Prostate gland (tissue), 2 donors: ENCODE measurements around the gene EXTL1. TPM values are rescaled to one million over a fixed set of nuclear protein-coding genes. Genes with fewer than 3 reads are reported as not detected.

ENCODE experiments used
- DNase-seq: peaks from one replicate; pipeline ENCODE4 v3.0.0-alpha.2; 2019; ENCODE audit warnings: low spot score
- H3K27ac ChIP-seq, 2 donors: fragments of 200-600 bp; sonication (generic); 2 replicates each; pipeline ENCODE4 v1.5.1; 2017 to 2019
- H3K27me3 ChIP-seq: fragments of 200-600 bp; sonication (generic); replicated peaks from 2 replicates; pipeline ENCODE4 v1.5.1; 2019; ENCODE audit not compliant: insufficient read depth
- H3K36me3 ChIP-seq, 2 donors: fragments of 200-600 bp; sonication (generic); 1 replicate in 1 of 2; 2 replicates in 1 of 2; pipeline versions ENCODE4 v1.5.1 to v1.8.1; 2017 to 2019
- H3K4me1 ChIP-seq: fragments of 200-600 bp; sonication (generic); replicated peaks from 2 replicates; pipeline ENCODE4 v1.5.1; 2019
- H3K4me3 ChIP-seq, 2 donors: fragments of 200-600 bp; sonication (generic); 2 replicates each; pipeline ENCODE4 v1.5.1; 2017 to 2019
- H3K9me3 ChIP-seq: fragments of 200-600 bp; sonication (generic); 2 replicates; pipeline ENCODE4 v1.5.1; 2017
- CTCF ChIP-seq, 4 experiments: fragments of 200-600 bp in 2 of 4; fragments of 450-650 bp in 2 of 4; sonication (generic) in 2 of 4; IDR thresholded peaks; 1 replicate in 3 of 4; 2 replicates in 1 of 4; pipeline ENCODE4 v1.5.1; 2016 to 2019; ENCODE audit warnings: antibody characterized with exemption in 4 of 4, mild to moderate bottlenecking in 2 of 4, moderate library complexity in 2 of 4
- POLR2A ChIP-seq: fragments of 450-650 bp; IDR thresholded peaks from one replicate; pipeline ENCODE4 v1.6.1; 2016; ENCODE audit warnings: antibody characterized with exemption, mild to moderate bottlenecking
- POLR2AphosphoS5 ChIP-seq: sonication (generic); formaldehyde crosslinking; IDR thresholded peaks from one replicate; pipeline ENCODE4 v1.6.1; 2017; ENCODE audit warnings: antibody characterized with exemption
- WGBS: methylation state at CpG from one replicate; pipeline ENCODE4 v1.1.5; 2018; 5-methylcytosine and 5-hydroxymethylcytosine counted together
- intact Hi-C: fragments of 100-400 bp; cut with DNase I; formaldehyde crosslinking; loops from one replicate; pipeline ENCODE4 v1.14.2; 2022
- total RNA-seq, 2 donors: library from RNA; depleted of rRNA; stranded (reverse); fragments of >200 nt; gene quantifications; one replicate each; pipeline ENCODE4 v1.1.0, GENCODE V29; 2016

EXTL1 gene
- total RNA-seq, 2 donors from 2014 or later = 3.2 TPM; not detected in 1

- Histone ChIP-seq H3K36me3 (no peaks in the 10 kb centered on the region), H3K9me3 (no peaks in the 10 kb centered on the region), H3K4me1 (no peaks in the 10 kb centered on the region), H3K27ac (no peak overlapping the region), H3K27me3 (no peaks in the 10 kb centered on the region), H3K4me3 (no peak overlapping the region)
- TF ChIP-seq POLR2A = no peak
- TF ChIP-seq CTCF (IDR thresholded peaks at IDR 0.05) = no peak
- TF ChIP-seq POLR2AphosphoS5 = no peak
- 50% methylated on average over 3 of the region's 3 CpGs for WGBS
- DNase-seq = no peak
- intact Hi-C loops = no loop called here
Observed at GRCh38 chr1:26012864-26013263, 8.7 kb upstream of the EXTL1 start.

DNA sequence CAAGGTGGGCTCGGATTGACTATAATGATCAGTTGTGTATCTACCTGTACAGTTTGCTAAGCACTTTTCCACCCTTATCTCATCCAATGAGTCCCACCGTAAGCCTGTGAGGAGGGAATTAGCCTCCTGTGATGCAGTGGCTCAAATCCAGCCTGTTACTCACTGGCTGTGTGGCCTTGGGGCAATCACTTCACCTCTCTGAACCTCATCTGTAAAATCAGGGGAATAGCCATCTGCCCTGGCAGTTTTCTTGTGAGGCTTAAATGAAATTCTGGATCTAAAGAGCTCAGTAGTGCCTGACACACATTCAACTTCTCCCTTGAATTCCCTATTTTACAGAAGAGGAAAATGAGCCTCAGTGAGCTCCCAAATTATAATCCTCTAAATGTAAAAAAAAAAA is 7.4 kb upstream of the EXTL1 start:
- Histone ChIP-seq H3K36me3 (no peaks in the 10 kb centered on the region), H3K9me3 (no peaks in the 10 kb centered on the region), H3K4me3 (no peak overlapping the region), H3K27me3 (no peaks in the 10 kb centered on the region), H3K4me1 (no peaks in the 10 kb centered on the region), H3K27ac (no peak overlapping the region)
- 93% methylated on average over 2 of the region's 2 CpGs for whole genome bisulfite sequencing
- DNase-seq = no peak
- TF ChIP-seq CTCF (IDR thresholded peaks at IDR 0.05) = no peak
- no peak for TF ChIP-seq POLR2AphosphoS5
- TF ChIP-seq POLR2A = no peak
- intact Hi-C loops = no loop called here

GRCh38 chr1:26015358-26015757 is 6.2 kb upstream of the EXTL1 start:
- TF ChIP-seq POLR2AphosphoS5 (no peak), POLR2A (no peak)
- H3K36me3 ChIP-seq = no peaks in the 10 kb centered on the region
- intact Hi-C loops = no loop called here
- no peak overlapping the region for H3K27ac ChIP-seq
- H3K4me1 ChIP-seq = no peaks in the 10 kb centered on the region
- H3K27me3 ChIP-seq = no peaks in the 10 kb centered on the region
- H3K9me3 ChIP-seq = no peaks in the 10 kb centered on the region
- DNase-seq = no peak
- H3K4me3 ChIP-seq = no peak overlapping the region
- WGBS = 88% methylated on average over 2 of the region's 2 CpGs

DNA sequence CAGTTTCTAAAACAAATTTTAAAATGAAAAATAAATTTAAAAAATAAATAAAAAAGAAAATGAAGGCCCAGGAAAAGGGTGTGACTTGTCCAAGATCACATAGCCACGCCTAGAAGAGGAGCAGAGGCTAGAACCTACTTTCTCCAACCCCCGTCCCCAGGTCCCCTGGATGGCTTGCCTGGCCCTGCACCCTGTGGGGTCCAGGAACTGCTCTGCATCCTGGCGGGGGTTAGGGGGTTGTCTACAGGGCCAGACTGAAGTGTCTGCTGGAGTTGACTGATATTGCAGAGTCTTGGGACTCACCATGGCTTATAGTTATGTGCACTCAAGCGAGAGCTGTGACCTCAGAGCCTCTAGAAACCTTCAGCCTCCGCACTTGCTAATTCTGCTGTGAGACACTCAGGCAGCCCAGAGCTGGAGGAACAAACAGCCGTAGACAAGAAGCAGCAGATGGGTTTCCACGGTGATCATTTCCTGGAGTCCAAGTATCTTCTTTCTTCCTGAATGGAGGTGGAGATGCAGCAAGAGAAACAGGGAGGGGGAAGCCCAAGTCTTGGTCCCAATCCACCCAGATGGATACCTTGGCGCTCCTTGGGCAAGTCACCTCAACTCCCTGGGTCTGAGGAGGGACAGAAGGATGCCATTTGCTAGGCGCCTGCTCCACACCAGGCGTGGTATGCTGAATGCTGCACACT is 5.2 kb upstream of the EXTL1 start:
- WGBS = 82% methylated on average over 10 of the region's 10 CpGs
- H3K27ac ChIP-seq = no peak overlapping the region

DNA sequence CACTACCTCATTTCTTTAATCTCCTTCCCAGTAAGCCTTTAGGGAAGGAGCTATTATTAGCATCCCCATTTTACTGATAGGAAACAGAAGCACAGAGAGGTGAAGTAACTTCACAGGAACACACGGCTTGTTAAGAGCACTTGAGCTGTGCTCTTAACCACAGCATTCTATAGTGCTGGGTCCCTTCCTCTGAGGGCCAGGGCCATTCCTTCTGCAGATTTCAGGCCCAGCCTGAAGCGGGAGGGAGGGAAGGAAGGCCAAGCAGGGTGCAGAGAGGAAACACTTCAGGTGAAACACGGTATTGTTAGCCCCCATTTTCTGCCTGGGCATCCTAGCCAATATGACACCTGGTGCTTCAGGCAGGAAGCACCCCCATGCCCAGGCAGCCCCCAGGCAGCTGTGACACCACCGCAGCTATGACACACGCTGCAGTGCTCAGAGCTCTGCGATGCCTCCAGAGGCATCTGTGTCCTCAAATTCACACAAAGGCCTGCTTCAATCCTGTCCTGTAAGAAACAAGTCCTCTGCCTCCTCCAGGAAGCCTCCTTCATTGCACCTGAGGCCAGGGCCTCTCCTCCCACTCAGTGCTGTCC is 4.5 kb upstream of the EXTL1 start:
- H3K27me3 ChIP-seq = no peaks in the 10 kb centered on the region
- no peaks in the 10 kb centered on the region for H3K9me3 ChIP-seq
- intact Hi-C loops = no loop called here
- no peak overlapping the region for H3K4me3 ChIP-seq
- no peaks in the 10 kb centered on the region for H3K36me3 ChIP-seq
- H3K4me1 ChIP-seq = no peaks in the 10 kb centered on the region
- no peak for DNase-seq
- WGBS = 78% methylated on average over 6 of the region's 6 CpGs
- no peak overlapping the region for H3K27ac ChIP-seq
- TF ChIP-seq POLR2AphosphoS5 (no peak), POLR2A (no peak), CTCF (IDR thresholded peaks at IDR 0.05) (no peak)

More for the DNA sequence above, 5.2 kb upstream of the EXTL1 start:
- H3K27me3 ChIP-seq = no peaks in the 10 kb centered on the region
- intact Hi-C loops = no loop called here
- H3K9me3 ChIP-seq = no peaks in the 10 kb centered on the region
- no peaks in the 10 kb centered on the region for H3K36me3 ChIP-seq
- no peak for TF ChIP-seq CTCF (IDR thresholded peaks at IDR 0.05)
- no peak for TF ChIP-seq POLR2AphosphoS5
- TF ChIP-seq POLR2A = no peak
- H3K4me1 ChIP-seq = no peaks in the 10 kb centered on the region
- no peak for DNase-seq
- no peak overlapping the region for H3K4me3 ChIP-seq
